Thyroid gland (tissue), 4 donors: Measurements from ENCODE around the gene FBXO9.

Experiments used
- POLR2A ChIP-seq, 2 donors: fragments of 450-650 bp; IDR thresholded peaks; one replicate each; pipeline ENCODE4 v1.6.1; 2017; ENCODE audit warnings: antibody characterized with exemption in 2 of 2, mild to moderate bottlenecking in 2 of 2, moderate library complexity in 1 of 2
- TF ChIP-seq, protein P1 (sequence below), 6 experiments: fragments of 200-600 bp in 3 of 6; fragments of 450-650 bp in 3 of 6; sonication (generic) in 3 of 6; IDR thresholded peaks; one replicate each; pipeline ENCODE4 v1.5.1; 2016 to 2019; ENCODE audit warnings: antibody characterized with exemption in 6 of 6, mild to moderate bottlenecking in 2 of 6, inconsistent platforms in 1 of 6, moderate library complexity in 1 of 6

DNA sequence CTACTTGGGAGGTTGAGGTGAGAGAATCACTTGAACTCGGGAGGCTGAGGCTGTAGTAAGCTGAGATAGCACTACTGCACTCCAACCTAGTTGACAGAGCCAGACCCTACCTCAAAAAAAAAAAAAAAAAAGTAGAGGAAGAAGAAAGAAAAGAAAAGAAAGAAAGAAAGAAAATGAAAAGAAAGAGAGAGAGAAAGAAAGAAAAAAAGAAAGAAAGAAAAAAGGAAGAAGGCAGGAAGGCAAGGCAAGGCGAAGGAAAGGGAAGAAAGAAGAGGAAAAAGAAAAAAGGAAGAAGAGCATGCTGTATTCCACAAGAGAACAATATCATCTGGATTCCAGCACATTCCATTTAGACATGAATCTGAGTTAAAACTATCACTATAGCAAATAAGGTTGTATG lies 79.6 kb downstream of the FBXO9 start:
- TF ChIP-seq, protein P1, sequence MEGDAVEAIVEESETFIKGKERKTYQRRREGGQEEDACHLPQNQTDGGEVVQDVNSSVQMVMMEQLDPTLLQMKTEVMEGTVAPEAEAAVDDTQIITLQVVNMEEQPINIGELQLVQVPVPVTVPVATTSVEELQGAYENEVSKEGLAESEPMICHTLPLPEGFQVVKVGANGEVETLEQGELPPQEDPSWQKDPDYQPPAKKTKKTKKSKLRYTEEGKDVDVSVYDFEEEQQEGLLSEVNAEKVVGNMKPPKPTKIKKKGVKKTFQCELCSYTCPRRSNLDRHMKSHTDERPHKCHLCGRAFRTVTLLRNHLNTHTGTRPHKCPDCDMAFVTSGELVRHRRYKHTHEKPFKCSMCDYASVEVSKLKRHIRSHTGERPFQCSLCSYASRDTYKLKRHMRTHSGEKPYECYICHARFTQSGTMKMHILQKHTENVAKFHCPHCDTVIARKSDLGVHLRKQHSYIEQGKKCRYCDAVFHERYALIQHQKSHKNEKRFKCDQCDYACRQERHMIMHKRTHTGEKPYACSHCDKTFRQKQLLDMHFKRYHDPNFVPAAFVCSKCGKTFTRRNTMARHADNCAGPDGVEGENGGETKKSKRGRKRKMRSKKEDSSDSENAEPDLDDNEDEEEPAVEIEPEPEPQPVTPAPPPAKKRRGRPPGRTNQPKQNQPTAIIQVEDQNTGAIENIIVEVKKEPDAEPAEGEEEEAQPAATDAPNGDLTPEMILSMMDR (IDR thresholded peaks at IDR 0.05) = no peak
- TF ChIP-seq POLR2A (IDR thresholded peaks at IDR 0.05) = no peak
